HepG2 (cell line): ENCODE data around the gene AHSG. TPM values are rescaled to one million over a fixed set of nuclear protein-coding genes. Genes with fewer than 3 reads are reported as not detected.

Source experiments
- CEBPB ChIP-seq: IDR thresholded peaks from 2 replicates; pipeline ENCODE4 v1.6.1; 2011; ENCODE audit warnings: low read depth, low read length, improper control_type of control experiment, borderline replicate concordance
- DNMT3B ChIP-seq: conservative IDR thresholded peaks from 2 replicates; pipeline ENCODE4 v1.6.1; 2016; ENCODE audit warnings: missing biosample characterization, control low read depth
- EP300 ChIP-seq, 3 experiments: sonication (generic) in 1 of 3; formaldehyde crosslinking in 1 of 3; IDR thresholded peaks; 2 replicates each; pipeline versions ENCODE4 v1.5.1 to v1.6.1; 2011 to 2020; ENCODE audit warnings: low read depth in 2 of 3, low read length in 2 of 3, borderline replicate concordance in 1 of 3, improper control_type of control experiment in 1 of 3, mild to moderate bottlenecking in 1 of 3, missing genetic modification reagents in 1 of 3, moderate library complexity in 1 of 3
- ERF ChIP-seq: IDR thresholded peaks from 2 replicates; pipeline ENCODE4 v1.6.1; 2018; ENCODE audit warnings: missing biosample characterization, missing genetic modification reagents
- FOXA3 ChIP-seq: IDR thresholded peaks from 2 replicates; pipeline ENCODE4 v1.6.1; 2016; ENCODE audit warnings: missing genetic modification reagents, missing compliant biosample characterization
- HMG20B ChIP-seq: conservative IDR thresholded peaks from 2 replicates; pipeline ENCODE4 v1.6.1; 2016; ENCODE audit warnings: missing genetic modification reagents, missing compliant biosample characterization
- MLX ChIP-seq: IDR thresholded peaks from 2 replicates; pipeline ENCODE4 v1.6.1; 2016
- PHF21A ChIP-seq: sonication (generic); formaldehyde crosslinking; IDR thresholded peaks from 2 replicates; pipeline ENCODE4 v1.5.0; 2020; ENCODE audit warnings: mild to moderate bottlenecking, missing genetic modification reagents
- SMAD3 ChIP-seq: sonication (generic); formaldehyde crosslinking; IDR thresholded peaks from 2 replicates; pipeline ENCODE4 v1.4.0; 2020; ENCODE audit warnings: missing genetic modification reagents
- STAT6 ChIP-seq: sonication (generic); formaldehyde crosslinking; IDR thresholded peaks from 2 replicates; pipeline ENCODE4 v1.4.0; 2020; ENCODE audit warnings: missing genetic modification reagents, mild to moderate bottlenecking, borderline replicate concordance
- TEAD3 ChIP-seq: optimal IDR thresholded peaks from 2 replicates; pipeline ENCODE3; 2016; ENCODE audit warnings: borderline replicate concordance
- polyA plus RNA-seq, 8 experiments: library from polyadenylated mRNA; depleted of rRNA in 3 of 8; stranded (reverse) in 7 of 8; unstranded in 1 of 8; fragments of >200 nt; fragmentation: Illumina TruSeq in 4 of 8; extraction: Trizol in 4 of 8; gene quantifications; 2 replicates each; pipeline versions ENCODE4 v1.2.1 to v1.2.3, GENCODE V29; 2011 to 2016; ENCODE audit warnings: low read depth in 4 of 8, missing spikeins in 1 of 8, mixed read lengths in 1 of 8; ENCODE audit not compliant: insufficient read depth in 1 of 8
- total RNA-seq, 5 experiments: library from RNA; depleted of rRNA; stranded (reverse); fragments of >200 nt; fragmentation: Illumina TruSeq; extraction: Trizol; gene quantifications; 2 replicates each; pipeline ENCODE4 v1.2.3, GENCODE V29; 2016; ENCODE audit warnings: low read depth in 1 of 5
- TF ChIP-seq, protein P1 (sequence below): sonication (generic); formaldehyde crosslinking; IDR thresholded peaks from 2 replicates; pipeline ENCODE4 v1.5.0; 2020; ENCODE audit warnings: missing genetic modification reagents
- TF ChIP-seq, protein P2 (sequence below): sonication (generic); formaldehyde crosslinking; IDR thresholded peaks from 2 replicates; pipeline ENCODE4 v1.4.0; 2020; ENCODE audit warnings: mild to moderate bottlenecking, missing genetic modification reagents, borderline replicate concordance
- TF ChIP-seq, protein P3 (sequence below): sonication (generic); formaldehyde crosslinking; IDR thresholded peaks from 2 replicates; pipeline ENCODE4 v1.4.0; 2020; ENCODE audit warnings: missing genetic modification reagents
- TF ChIP-seq, protein P4 (sequence below): sonication (generic); formaldehyde crosslinking; IDR thresholded peaks from 2 replicates; pipeline ENCODE4 v1.4.0; 2020; ENCODE audit warnings: missing genetic modification reagents

Gene AHSG
- total and polyA plus RNA-seq, 2 of the 13 experiments (the other 11 are each of a cell fraction or from before 2014, with no cell fraction given) = 2,043 to 19,152 TPM

DNA sequence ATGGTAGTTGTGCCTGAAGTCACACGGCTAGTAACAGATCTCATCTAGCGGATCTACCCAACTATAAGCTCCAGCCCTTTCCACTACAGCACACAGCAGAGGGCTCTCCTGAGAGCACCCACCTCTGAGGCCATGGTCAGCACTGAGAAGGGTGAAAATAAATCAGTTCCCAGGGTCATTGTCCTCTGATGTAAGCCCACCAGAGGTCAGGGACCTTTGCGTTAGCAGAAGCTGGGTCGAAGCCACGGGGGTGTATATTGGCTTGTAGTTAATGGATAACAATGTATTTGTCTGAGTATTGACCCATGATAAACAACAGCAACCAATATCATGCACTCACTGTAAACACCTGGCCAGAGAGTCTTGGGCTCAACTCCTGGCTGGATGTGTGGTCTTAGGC is 21.3 kb downstream of the AHSG start (continued):
- TF ChIP-seq ERF (CRISPR knock-in tag) (peak; percentile 66; the same call in 1 of the 2 replicates), HMG20B (CRISPR knock-in tag) (peak; percentile 99), EP300 (IDR thresholded peaks at IDR 0.05; ENCODE audit: low read depth in 2 of 2, low read length in 2 of 2) (peak in 1 of 2 experiments; percentile 81; a peak in 2 of 4 replicates), EP300 (CRISPR knock-in tag; IDR thresholded peaks at IDR 0.05; ENCODE audit: borderline replicate concordance) (peak; percentile 43; the same call in 1 of the 2 replicates), SMAD3 (peak; percentile 91), TEAD3 (peak; percentile 47), STAT6 (CRISPR knock-in tag) (0 out of 2 replicates have a peak, but pooled peaks have one; percentile 52), PHF21A (CRISPR knock-in tag) (peak; percentile 90), CEBPB (peak; percentile 4; the same call in 1 of the 2 replicates), DNMT3B (0 out of 2 replicates have a peak, but pooled peaks have one; percentile 32), FOXA3 (CRISPR knock-in tag) (peak; percentile 94), MLX (CRISPR knock-in tag) (peak; percentile 58; the same call in 1 of the 2 replicates)
- TF ChIP-seq, protein P1, sequence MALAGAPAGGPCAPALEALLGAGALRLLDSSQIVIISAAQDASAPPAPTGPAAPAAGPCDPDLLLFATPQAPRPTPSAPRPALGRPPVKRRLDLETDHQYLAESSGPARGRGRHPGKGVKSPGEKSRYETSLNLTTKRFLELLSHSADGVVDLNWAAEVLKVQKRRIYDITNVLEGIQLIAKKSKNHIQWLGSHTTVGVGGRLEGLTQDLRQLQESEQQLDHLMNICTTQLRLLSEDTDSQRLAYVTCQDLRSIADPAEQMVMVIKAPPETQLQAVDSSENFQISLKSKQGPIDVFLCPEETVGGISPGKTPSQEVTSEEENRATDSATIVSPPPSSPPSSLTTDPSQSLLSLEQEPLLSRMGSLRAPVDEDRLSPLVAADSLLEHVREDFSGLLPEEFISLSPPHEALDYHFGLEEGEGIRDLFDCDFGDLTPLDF (CRISPR knock-in tag) = 0 out of 2 replicates have a peak, but pooled peaks have one; percentile 25
- TF ChIP-seq, protein P2, sequence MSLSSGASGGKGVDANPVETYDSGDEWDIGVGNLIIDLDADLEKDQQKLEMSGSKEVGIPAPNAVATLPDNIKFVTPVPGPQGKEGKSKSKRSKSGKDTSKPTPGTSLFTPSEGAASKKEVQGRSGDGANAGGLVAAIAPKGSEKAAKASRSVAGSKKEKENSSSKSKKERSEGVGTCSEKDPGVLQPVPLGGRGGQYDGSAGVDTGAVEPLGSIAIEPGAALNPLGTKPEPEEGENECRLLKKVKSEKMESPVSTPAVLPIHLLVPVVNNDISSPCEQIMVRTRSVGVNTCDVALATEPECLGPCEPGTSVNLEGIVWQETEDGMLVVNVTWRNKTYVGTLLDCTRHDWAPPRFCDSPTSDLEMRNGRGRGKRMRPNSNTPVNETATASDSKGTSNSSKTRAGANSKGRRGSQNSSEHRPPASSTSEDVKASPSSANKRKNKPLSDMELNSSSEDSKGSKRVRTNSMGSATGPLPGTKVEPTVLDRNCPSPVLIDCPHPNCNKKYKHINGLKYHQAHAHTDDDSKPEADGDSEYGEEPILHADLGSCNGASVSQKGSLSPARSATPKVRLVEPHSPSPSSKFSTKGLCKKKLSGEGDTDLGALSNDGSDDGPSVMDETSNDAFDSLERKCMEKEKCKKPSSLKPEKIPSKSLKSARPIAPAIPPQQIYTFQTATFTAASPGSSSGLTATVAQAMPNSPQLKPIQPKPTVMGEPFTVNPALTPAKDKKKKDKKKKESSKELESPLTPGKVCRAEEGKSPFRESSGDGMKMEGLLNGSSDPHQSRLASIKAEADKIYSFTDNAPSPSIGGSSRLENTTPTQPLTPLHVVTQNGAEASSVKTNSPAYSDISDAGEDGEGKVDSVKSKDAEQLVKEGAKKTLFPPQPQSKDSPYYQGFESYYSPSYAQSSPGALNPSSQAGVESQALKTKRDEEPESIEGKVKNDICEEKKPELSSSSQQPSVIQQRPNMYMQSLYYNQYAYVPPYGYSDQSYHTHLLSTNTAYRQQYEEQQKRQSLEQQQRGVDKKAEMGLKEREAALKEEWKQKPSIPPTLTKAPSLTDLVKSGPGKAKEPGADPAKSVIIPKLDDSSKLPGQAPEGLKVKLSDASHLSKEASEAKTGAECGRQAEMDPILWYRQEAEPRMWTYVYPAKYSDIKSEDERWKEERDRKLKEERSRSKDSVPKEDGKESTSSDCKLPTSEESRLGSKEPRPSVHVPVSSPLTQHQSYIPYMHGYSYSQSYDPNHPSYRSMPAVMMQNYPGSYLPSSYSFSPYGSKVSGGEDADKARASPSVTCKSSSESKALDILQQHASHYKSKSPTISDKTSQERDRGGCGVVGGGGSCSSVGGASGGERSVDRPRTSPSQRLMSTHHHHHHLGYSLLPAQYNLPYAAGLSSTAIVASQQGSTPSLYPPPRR (CRISPR knock-in tag) = peak; percentile 98
- TF ChIP-seq, protein P3, sequence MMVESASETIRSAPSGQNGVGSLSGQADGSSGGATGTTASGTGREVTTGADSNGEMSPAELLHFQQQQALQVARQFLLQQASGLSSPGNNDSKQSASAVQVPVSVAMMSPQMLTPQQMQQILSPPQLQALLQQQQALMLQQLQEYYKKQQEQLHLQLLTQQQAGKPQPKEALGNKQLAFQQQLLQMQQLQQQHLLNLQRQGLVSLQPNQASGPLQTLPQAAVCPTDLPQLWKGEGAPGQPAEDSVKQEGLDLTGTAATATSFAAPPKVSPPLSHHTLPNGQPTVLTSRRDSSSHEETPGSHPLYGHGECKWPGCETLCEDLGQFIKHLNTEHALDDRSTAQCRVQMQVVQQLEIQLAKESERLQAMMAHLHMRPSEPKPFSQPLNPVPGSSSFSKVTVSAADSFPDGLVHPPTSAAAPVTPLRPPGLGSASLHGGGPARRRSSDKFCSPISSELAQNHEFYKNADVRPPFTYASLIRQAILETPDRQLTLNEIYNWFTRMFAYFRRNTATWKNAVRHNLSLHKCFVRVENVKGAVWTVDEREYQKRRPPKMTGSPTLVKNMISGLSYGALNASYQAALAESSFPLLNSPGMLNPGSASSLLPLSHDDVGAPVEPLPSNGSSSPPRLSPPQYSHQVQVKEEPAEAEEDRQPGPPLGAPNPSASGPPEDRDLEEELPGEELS (CRISPR knock-in tag) = peak; percentile 98
- TF ChIP-seq, protein P4, sequence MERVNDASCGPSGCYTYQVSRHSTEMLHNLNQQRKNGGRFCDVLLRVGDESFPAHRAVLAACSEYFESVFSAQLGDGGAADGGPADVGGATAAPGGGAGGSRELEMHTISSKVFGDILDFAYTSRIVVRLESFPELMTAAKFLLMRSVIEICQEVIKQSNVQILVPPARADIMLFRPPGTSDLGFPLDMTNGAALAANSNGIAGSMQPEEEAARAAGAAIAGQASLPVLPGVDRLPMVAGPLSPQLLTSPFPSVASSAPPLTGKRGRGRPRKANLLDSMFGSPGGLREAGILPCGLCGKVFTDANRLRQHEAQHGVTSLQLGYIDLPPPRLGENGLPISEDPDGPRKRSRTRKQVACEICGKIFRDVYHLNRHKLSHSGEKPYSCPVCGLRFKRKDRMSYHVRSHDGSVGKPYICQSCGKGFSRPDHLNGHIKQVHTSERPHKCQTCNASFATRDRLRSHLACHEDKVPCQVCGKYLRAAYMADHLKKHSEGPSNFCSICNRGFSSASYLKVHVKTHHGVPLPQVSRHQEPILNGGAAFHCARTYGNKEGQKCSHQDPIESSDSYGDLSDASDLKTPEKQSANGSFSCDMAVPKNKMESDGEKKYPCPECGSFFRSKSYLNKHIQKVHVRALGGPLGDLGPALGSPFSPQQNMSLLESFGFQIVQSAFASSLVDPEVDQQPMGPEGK (CRISPR knock-in tag) = peak; percentile 71; the same call in 1 of the 2 replicates
